Naive thymus-derived CD8-positive, alpha-beta T cell (primary cell): ENCODE measurements around the gene TAAR2. TPM values are rescaled to one million over a fixed set of nuclear protein-coding genes. Genes with fewer than 3 reads are reported as not detected.

Source experiments
- ATAC-seq, 2 donors: fragments of 150-1000 bp; cut with Tn5 transposase in 1 of 2; sonication (Bioruptor Pico), chemical (Tn5 transposase) in 1 of 2; 1 replicate in 1 of 2; 2 replicates in 1 of 2; pipeline ENCODE4 v1.10.0; 2021; ENCODE audit warnings: mild to moderate bottlenecking in 2 of 2, moderate library complexity in 2 of 2
- POLR2A ChIA-PET: fragments of 350-600 bp; sonication (Branson Sonifier 250); formaldehyde crosslinking; loops from one replicate; lab custom pipeline; 2021; ENCODE audit warnings: antibody characterized with exemption; lab: Charles Lee
- DNase-seq, 10 donors: peaks; one replicate each; pipeline versions ENCODE4 v3.0.0 to v3.0.0-alpha.2; 2020 to 2022
- H3K27ac Mint-ChIP-seq, 10 donors: one replicate each; pipeline ENCODE4 v1.8.0; 2020 to 2022; ENCODE audit warnings: mild to moderate bottlenecking in 10 of 10, mixed read lengths in 10 of 10, moderate library complexity in 4 of 10, inconsistent platforms in 1 of 10
- H3K27me3 Mint-ChIP-seq, 5 donors: one replicate each; pipeline ENCODE4 v1.8.0; 2021 to 2022; ENCODE audit warnings: mixed read lengths in 5 of 5
- H3K36me3 Mint-ChIP-seq, 3 donors: one replicate each; pipeline ENCODE4 v1.8.0; 2020 to 2022; ENCODE audit warnings: mixed read lengths in 3 of 3, mild to moderate bottlenecking in 2 of 3, inconsistent platforms in 1 of 3
- H3K4me1 Mint-ChIP-seq, 4 donors: one replicate each; pipeline ENCODE4 v1.8.0; 2021 to 2022; ENCODE audit warnings: mixed read lengths in 4 of 4
- H3K4me3 Mint-ChIP-seq, 10 donors: one replicate each; pipeline ENCODE4 v1.8.0; 2020 to 2022; ENCODE audit warnings: mild to moderate bottlenecking in 10 of 10, mixed read lengths in 10 of 10, moderate library complexity in 6 of 10, inconsistent platforms in 1 of 10
- H3K9me3 Mint-ChIP-seq, 9 donors: one replicate each; pipeline ENCODE4 v1.8.0; 2020 to 2022; ENCODE audit warnings: mixed read lengths in 9 of 9, mild to moderate bottlenecking in 3 of 9, inconsistent platforms in 1 of 9, moderate library complexity in 1 of 9
- polyA plus RNA-seq, 3 donors: library from polyadenylated mRNA; unstranded; fragments of 300-500 nt; fragmentation: Illumina TruSeq; gene quantifications; one replicate each; pipeline ENCODE4 v1.2.3, GENCODE V29; 2021
- total RNA-seq, 8 experiments: library from RNA in 2 of 8; stranded (reverse) in 2 of 8; gene quantifications; one replicate each; pipeline ENCODE4 v1.2.3 and lab custom pipeline; 2021 to 2026

The TAAR2 gene
- total and polyA plus RNA-seq, 5 experiments from 2014 or later: not detected

DNA sequence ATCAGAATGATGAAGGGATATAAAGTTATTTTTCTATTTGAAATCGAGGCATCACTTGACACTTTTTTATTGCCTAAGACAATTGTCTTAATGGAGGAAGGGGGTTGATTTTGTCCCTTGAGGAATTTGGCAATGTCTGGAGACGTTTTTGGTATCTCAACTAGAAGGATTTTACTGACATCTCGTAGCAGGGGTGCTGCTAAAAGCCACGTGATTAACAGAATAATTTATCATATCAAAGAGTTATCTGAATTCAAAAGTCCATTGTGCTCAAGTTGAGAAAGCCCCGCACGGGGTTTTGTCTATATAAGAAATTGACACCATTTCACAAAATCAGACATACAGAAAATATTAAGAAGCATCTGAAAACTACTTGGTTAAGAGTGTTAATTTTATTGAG, 55.5 kb downstream of the TAAR2 start:
- Mint-ChIP-seq H3K27ac (no peak overlapping the region), H3K9me3 (no peaks in the 10 kb centered on the region), H3K4me3 (no peak overlapping the region), H3K36me3 (no peaks in the 10 kb centered on the region), H3K27me3 (peaks cover 11 to 33% (median 21%) of the 10 kb centered on the region in 5 donors), H3K4me1 (no peaks in the 10 kb centered on the region)
- no peak for ATAC-seq
- no peak for DNase-seq
- POLR2A ChIA-PET: no interaction called here

GRCh38 chr6:132567566-132567965, 56.5 kb downstream of the TAAR2 start:
- POLR2A ChIA-PET: interaction anchor here (0.7 kb wide), 1 partner anchor 23 kb away, joined by 3 read pairs; no protein-coding TSS in a partner anchor
- H3K27me3 Mint-ChIP-seq: peaks cover 12 to 32% (median 21%) of the 10 kb centered on the region in 5 donors
- ATAC-seq: no peak
- no peak overlapping the region for H3K27ac Mint-ChIP-seq
- no peaks in the 10 kb centered on the region for H3K36me3 Mint-ChIP-seq
- no peak for DNase-seq
- H3K4me1 Mint-ChIP-seq: no peaks in the 10 kb centered on the region
- H3K4me3 Mint-ChIP-seq: no peak overlapping the region
- no peaks in the 10 kb centered on the region for H3K9me3 Mint-ChIP-seq

Other genes with a start within 250 kb of the TAAR2 start
- under 1 TPM; 0.16 to 0.22 TPM for gene MOXD1, start 222.8 kb downstream of the TAAR2 start, total RNA-seq
- not detected for gene MOXD1, start 222.8 kb downstream of the TAAR2 start, polyA plus RNA-seq
- 10 to 100 TPM; 28.0 to 29.2 TPM for gene STX7, start 111.2 kb downstream of the TAAR2 start, total RNA-seq
- gene STX7, start 111.2 kb downstream of the TAAR2 start, polyA plus RNA-seq: 1 to 10 TPM; 2.9 to 9.6 (median 6.5) TPM
- gene TAAR9, start 86.0 kb downstream of the TAAR2 start, total RNA-seq: not detected
- not detected for gene TAAR9, start 86.0 kb downstream of the TAAR2 start, polyA plus RNA-seq
- gene TAAR8, start 71.6 kb downstream of the TAAR2 start, total RNA-seq: not detected
- not detected for gene TAAR8, start 71.6 kb downstream of the TAAR2 start, polyA plus RNA-seq
- not detected for gene TAAR6, start 54.0 kb downstream of the TAAR2 start, total RNA-seq
- not detected for gene TAAR6, start 54.0 kb downstream of the TAAR2 start, polyA plus RNA-seq
- not detected for gene TAAR5, start 34.5 kb downstream of the TAAR2 start, total RNA-seq
- gene TAAR5, start 34.5 kb downstream of the TAAR2 start, polyA plus RNA-seq: not detected
- gene TAAR1, start 34.9 kb upstream of the TAAR2 start, total RNA-seq: not detected
- not detected for gene TAAR1, start 34.9 kb upstream of the TAAR2 start, polyA plus RNA-seq
- not detected for gene VNN1, start 89.8 kb upstream of the TAAR2 start, total RNA-seq
- not detected for gene VNN1, start 89.8 kb upstream of the TAAR2 start, polyA plus RNA-seq
- 10 to 100 TPM; 46.3 to 46.4 TPM for gene VNN2, start 133.6 kb upstream of the TAAR2 start, total RNA-seq
- 10 to 100 TPM; 42.7 to 52.0 (median 48.0) TPM for gene VNN2, start 133.6 kb upstream of the TAAR2 start, polyA plus RNA-seq
- 10 to 100 TPM; 18.1 to 19.3 TPM for gene SLC18B1, start 174.4 kb upstream of the TAAR2 start, total RNA-seq
- 10 to 100 TPM; 15.3 to 19.3 (median 16.9) TPM for gene SLC18B1, start 174.4 kb upstream of the TAAR2 start, polyA plus RNA-seq
- 1,000 to 10,000 TPM; 2,730 to 2,845 TPM for gene RPS12, start 190.3 kb upstream of the TAAR2 start, total RNA-seq
- 1,000 to 10,000 TPM; 3,456 to 3,652 (median 3,491) TPM for gene RPS12, start 190.3 kb upstream of the TAAR2 start, polyA plus RNA-seq